H1 (cell line): ENCODE results near the gene PRKAB2. TPM values are rescaled to one million over a fixed set of nuclear protein-coding genes. Genes with fewer than 3 reads are reported as not detected.

Source experiments
- CTCF ChIA-PET: fragments of 300-600 bp; sonication (Branson Sonifier 250); formaldehyde crosslinking; loops from one replicate; lab custom pipeline; 2021; ENCODE audit not compliant: partially characterized antibody; lab: Charles Lee
- POLR2A ChIA-PET: fragments of 300-600 bp; sonication (Branson Sonifier 250); formaldehyde crosslinking; loops from one replicate; lab custom pipeline; 2021; ENCODE audit warnings: inconsistent platforms; ENCODE audit not compliant: partially characterized antibody; lab: Charles Lee
- DNase-seq, 2 experiments: peaks; one replicate each; pipeline versions ENCODE4 v3.0.0 to v3.0.0-alpha.2; 2010 to 2022; ENCODE audit warnings: low spot score in 2 of 2, low read depth in 1 of 2, mixed read lengths in 1 of 2
- FAIRE-seq: peaks from 2 replicates; lab custom pipeline; 2011; peaks lifted over from hg19 to GRCh38; lab: Jason Lieb, UNC
- H2AFZ ChIP-seq: 2 replicates; pipeline ENCODE4 v1.8.1; 2012; ENCODE audit warnings: low read length, inconsistent platforms
- H2AK5ac ChIP-seq: 2 replicates; pipeline ENCODE4 v1.6.1; 2013; ENCODE audit warnings: low read depth, low read length
- H2BK120ac ChIP-seq: replicated peaks from 2 replicates; pipeline ENCODE3; 2013; ENCODE audit warnings: low read depth, low read length, inconsistent platforms
- H2BK12ac ChIP-seq: 2 replicates; pipeline ENCODE4 v1.6.1; 2013; ENCODE audit warnings: low read depth, low read length
- H2BK15ac ChIP-seq: 2 replicates; pipeline ENCODE4 v1.6.1; 2013; ENCODE audit warnings: low read length
- H2BK20ac ChIP-seq: 2 replicates; pipeline ENCODE4 v1.6.1; 2013; ENCODE audit warnings: low read length
- H2BK5ac ChIP-seq: 2 replicates; pipeline ENCODE4 v1.6.1; 2013; ENCODE audit warnings: low read depth, low read length
- H3K14ac ChIP-seq: 2 replicates; pipeline ENCODE4 v1.6.1; 2013; ENCODE audit warnings: inconsistent platforms; ENCODE audit not compliant: insufficient read length
- H3K18ac ChIP-seq: 2 replicates; pipeline ENCODE4 v1.6.1; 2013; ENCODE audit warnings: low read length; ENCODE audit errors: extremely low read depth
- H3K23ac ChIP-seq: 2 replicates; pipeline ENCODE4 v1.6.1; 2013; ENCODE audit warnings: inconsistent platforms; ENCODE audit not compliant: insufficient read length
- H3K23me2 ChIP-seq: 2 replicates; pipeline ENCODE4 v1.6.1; 2013; ENCODE audit warnings: low read depth, low read length
- H3K27ac ChIP-seq: 2 replicates; pipeline ENCODE4 v1.6.1; 2011; ENCODE audit warnings: low read depth, low read length, inconsistent platforms
- H3K27me3 ChIP-seq, 4 experiments: replicated peaks in 1 of 4; 1 replicate in 1 of 4; 2 replicates in 3 of 4; pipeline versions ENCODE4 v1.6.1 to v1.8.1; 2011 to 2013; ENCODE audit warnings: low read length in 3 of 4, mild to moderate bottlenecking in 3 of 4, inconsistent platforms in 2 of 4, mixed read lengths in 2 of 4, moderate library complexity in 1 of 4; ENCODE audit not compliant: control insufficient read depth in 3 of 4, insufficient read depth in 3 of 4; ENCODE audit errors: extremely low read depth in 1 of 4
- H3K36me3 ChIP-seq, 4 experiments: 2 replicates each; pipeline versions ENCODE4 v1.6.1 to v1.8.1; 2011 to 2013; ENCODE audit warnings: mild to moderate bottlenecking in 4 of 4, low read length in 3 of 4, moderate library complexity in 2 of 4, control low read depth in 1 of 4, inconsistent platforms in 1 of 4; ENCODE audit not compliant: insufficient read depth in 4 of 4, control insufficient read depth in 2 of 4
- H3K4ac ChIP-seq: replicated peaks from 2 replicates; pipeline ENCODE3; 2013; ENCODE audit warnings: low read length, low read depth, mixed read lengths, inconsistent platforms; ENCODE audit not compliant: insufficient read length
- H3K4me1 ChIP-seq, 4 experiments: replicated peaks in 1 of 4; 1 replicate in 1 of 4; 2 replicates in 3 of 4; pipeline versions ENCODE4 v1.6.1 to v1.8.1; 2011 to 2013; ENCODE audit warnings: low read length in 3 of 4, inconsistent platforms in 2 of 4, mixed read lengths in 1 of 4; ENCODE audit not compliant: insufficient read depth in 4 of 4, control insufficient read depth in 3 of 4
- H3K4me2 ChIP-seq, 2 experiments: 2 replicates each; pipeline versions ENCODE4 v1.6.1 to v1.8.1; 2011 to 2013; ENCODE audit warnings: low read depth in 2 of 2, low read length in 2 of 2, control low read depth in 1 of 2, inconsistent platforms in 1 of 2, mild to moderate bottlenecking in 1 of 2; ENCODE audit not compliant: insufficient read depth in 1 of 2
- H3K4me3 ChIP-seq, 4 experiments: fragments of 200-600, 300-600 bp in 1 of 4; sonication (generic), shearing (Covaris generic), sonication (Bioruptor Twin) in 1 of 4; 2 replicates each; pipeline versions ENCODE4 v1.5.1 to v1.8.1; 2011 to 2016; ENCODE audit warnings: low read length in 4 of 4, low read depth in 3 of 4, control low read depth in 2 of 4, inconsistent platforms in 2 of 4, mild to moderate bottlenecking in 2 of 4, mixed read lengths in 1 of 4, moderate library complexity in 1 of 4; ENCODE audit not compliant: insufficient read depth in 2 of 4; ENCODE audit errors: extremely low read depth in 1 of 4
- H3K56ac ChIP-seq: replicated peaks from 2 replicates; pipeline ENCODE3; 2013; ENCODE audit warnings: low read depth, mild to moderate bottlenecking, mixed read lengths, low read length, inconsistent platforms; ENCODE audit not compliant: insufficient read length
- H3K79me1 ChIP-seq: 2 replicates; pipeline ENCODE4 v1.6.1; 2013; ENCODE audit warnings: low read depth, low read length, control low read depth
- H3K79me2 ChIP-seq, 2 experiments: 2 replicates each; pipeline versions ENCODE4 v1.6.1 to v1.8.1; 2012 to 2013; ENCODE audit warnings: low read length in 2 of 2, mild to moderate bottlenecking in 2 of 2, inconsistent platforms in 1 of 2; ENCODE audit not compliant: insufficient read depth in 2 of 2, control insufficient read depth in 1 of 2
- H3K9ac ChIP-seq, 4 experiments: replicated peaks in 1 of 4; 1 replicate in 1 of 4; 2 replicates in 3 of 4; pipeline versions ENCODE4 v1.6.1 to v1.8.1; 2011 to 2013; ENCODE audit warnings: low read depth in 3 of 4, low read length in 3 of 4, control low read depth in 2 of 4, mild to moderate bottlenecking in 2 of 4, moderate library complexity in 2 of 4, inconsistent platforms in 1 of 4; ENCODE audit errors: extremely low read depth in 1 of 4
- H3K9me3 ChIP-seq, 2 experiments: 2 replicates each; pipeline versions ENCODE4 v1.6.1 to v1.8.1; 2012 to 2013; ENCODE audit warnings: mild to moderate bottlenecking in 2 of 2, moderate library complexity in 2 of 2, control low read depth in 1 of 2, inconsistent platforms in 1 of 2, low read depth in 1 of 2, low read length in 1 of 2, mixed read lengths in 1 of 2; ENCODE audit not compliant: insufficient read depth in 2 of 2
- H4K20me1 ChIP-seq, 2 experiments: replicated peaks in 1 of 2; 2 replicates each; pipeline versions ENCODE3 to v1.8.1; 2011 to 2013; ENCODE audit warnings: inconsistent platforms in 2 of 2, low read length in 2 of 2, mild to moderate bottlenecking in 1 of 2; ENCODE audit not compliant: insufficient read depth in 2 of 2, control insufficient read depth in 1 of 2
- H4K5ac ChIP-seq: 2 replicates; pipeline ENCODE4 v1.6.1; 2013; ENCODE audit warnings: low read length, low read depth, mixed read lengths, inconsistent platforms; ENCODE audit not compliant: insufficient read length
- H4K8ac ChIP-seq: 2 replicates; pipeline ENCODE4 v1.8.0; 2013; ENCODE audit warnings: mild to moderate bottlenecking, moderate library complexity, low read length, inconsistent platforms; ENCODE audit not compliant: insufficient read depth; ENCODE audit errors: extremely low read depth
- H4K91ac ChIP-seq: replicated peaks from 2 replicates; pipeline ENCODE3; 2013; ENCODE audit warnings: low read length, mixed read lengths, inconsistent platforms; ENCODE audit not compliant: insufficient read length
- CBX8 ChIP-seq: fragments of 300-800, 300-1000 bp; sonication (generic); IDR thresholded peaks from 2 replicates; pipeline ENCODE4 v1.7.1; 2016; ENCODE audit warnings: low read depth, low read length, borderline replicate concordance
- CHD2 ChIP-seq: IDR thresholded peaks from 2 replicates; pipeline ENCODE4 v1.6.1; 2012; ENCODE audit warnings: low read length, improper control_type of control experiment
- CREB1 ChIP-seq: IDR thresholded peaks from 2 replicates; pipeline ENCODE4 v1.6.1; 2012; ENCODE audit warnings: inconsistent platforms
- EP300 ChIP-seq, 2 experiments: IDR thresholded peaks; 1 replicate in 1 of 2; 2 replicates in 1 of 2; pipeline ENCODE4 v1.6.1; 2011 to 2012; ENCODE audit warnings: low read depth in 2 of 2, low read length in 2 of 2, mild to moderate bottlenecking in 2 of 2, borderline replicate concordance in 1 of 2, inconsistent platforms in 1 of 2, moderate library complexity in 1 of 2
- FOSL1 ChIP-seq: IDR thresholded peaks from 2 replicates; pipeline ENCODE4 v1.6.1; 2011; ENCODE audit warnings: mild to moderate bottlenecking, low read depth, low read length, moderate library complexity; ENCODE audit not compliant: insufficient read depth
- HDAC6 ChIP-seq: IDR thresholded peaks from one replicate; pipeline ENCODE4 v1.7.1; 2012; ENCODE audit warnings: low read depth, mild to moderate bottlenecking, inconsistent platforms, low read length, moderate library complexity
- JUN ChIP-seq: IDR thresholded peaks from 2 replicates; pipeline ENCODE4 v1.6.1; 2011; ENCODE audit warnings: low read depth, mild to moderate bottlenecking, improper control_type of control experiment, low read length
- JUND ChIP-seq: IDR thresholded peaks from 2 replicates; pipeline ENCODE4 v1.6.1; 2011; ENCODE audit warnings: mild to moderate bottlenecking, improper control_type of control experiment, low read length
- MAX ChIP-seq: IDR thresholded peaks from 2 replicates; pipeline ENCODE4 v1.6.1; 2012; ENCODE audit warnings: inconsistent platforms
- SIX5 ChIP-seq: IDR thresholded peaks from 2 replicates; pipeline ENCODE4 v1.6.1; 2011; ENCODE audit warnings: mild to moderate bottlenecking, low read depth, low read length
- USF2 ChIP-seq: IDR thresholded peaks from 2 replicates; pipeline ENCODE4 v1.6.1; 2011; ENCODE audit warnings: low read length, improper control_type of control experiment
- WGBS, 2 experiments: shearing (Covaris generic) in 1 of 2; methylation state at CpG; one replicate each; pipeline versions ENCODE4 v1.1.6 to v1.1.7; 2013 to 2015; ENCODE audit warnings: low lambda C conversion rate in 2 of 2, mixed read lengths in 2 of 2, inconsistent platforms in 1 of 2, low coverage in 1 of 2, missing lambda C conversion rate in 1 of 2; ENCODE audit not compliant: insufficient replicate concordance in 2 of 2, insufficient coverage in 1 of 2, insufficient read length in 1 of 2; ENCODE audit errors: extremely low coverage in 1 of 2, missing lambda C conversion rate in 1 of 2; 5-methylcytosine and 5-hydroxymethylcytosine counted together
- polyA plus RNA-seq, 7 experiments: library from polyadenylated mRNA; depleted of rRNA in 3 of 7; stranded (reverse) in 5 of 7; unstranded in 2 of 7; fragments of >200 nt in 5 of 7; fragments of 200-250 nt in 2 of 7; gene quantifications; 1 replicate in 5 of 7; 2 replicates in 1 of 7; 4 replicates in 1 of 7; pipeline versions ENCODE4 v1.2.1 to v1.2.3, GENCODE V29; 2011 to 2013; ENCODE audit warnings: missing spikeins in 2 of 7, mixed read lengths in 2 of 7
- total RNA-seq: library from RNA; stranded (reverse); fragmentation: NEBNext Ultra II Directional; extraction: Animal tissue kit (Norgen Biotek cat#: 25700); gene quantifications from 2 replicates; pipeline ENCODE4 v1.2.1, GENCODE V29; 2021

Gene PRKAB2
- total and polyA plus RNA-seq, 2 of the 8 experiments (the other 6 are each of a cell fraction or from before 2014, with no cell fraction given) = 15.0 to 18.9 TPM

GRCh38 chr1:147105909-147106308 is 66.4 kb downstream of the PRKAB2 start:
- Histone ChIP-seq H3K4me1 (peaks cover 0 to 3% (median 0%) of the 10 kb centered on the region in 4 experiments; a peak in 1 of 7 replicates), H4K91ac (no peak overlapping the region), H4K20me1 (no peaks in the 10 kb centered on the region), H3K27me3 (no peaks in the 10 kb centered on the region), H3K79me1 (no peaks in the 10 kb centered on the region), H3K36me3 (no peaks in the 10 kb centered on the region), H2BK15ac (no peak overlapping the region), H3K27ac (no peak overlapping the region), H3K56ac (no peak overlapping the region), H2AFZ (no peak overlapping the region), H3K18ac (no peak overlapping the region), H4K8ac (no peak overlapping the region), H3K9me3 (no peaks in the 10 kb centered on the region), H2BK5ac (no peak overlapping the region), H2BK12ac (no peak overlapping the region), H3K23ac (no peak overlapping the region), H3K4me3 (no peak overlapping the region), H3K14ac (no peak overlapping the region), H3K23me2 (no peaks in the 10 kb centered on the region), H2AK5ac (no peak overlapping the region), H3K79me2 (no peaks in the 10 kb centered on the region), H4K5ac (no peak overlapping the region), H2BK20ac (no peak overlapping the region), H2BK120ac (no peak overlapping the region), H3K9ac (no peak overlapping the region), H3K4me2 (no peak overlapping the region), H3K4ac (no peak overlapping the region)
- CTCF ChIA-PET = no interaction called here
- WGBS, 2 experiments = 93% methylated on average over 8 of the region's 8 CpGs; no CpG with 5 or more reads in 1 of the 2 experiments
- FAIRE-seq (no peak), DNase-seq (no peak)
- TF ChIP-seq CBX8 = no peak
- no peak for TF ChIP-seq CHD2
- TF ChIP-seq CREB1 = no peak
- TF ChIP-seq FOSL1 = no peak
- TF ChIP-seq JUN = no peak
- TF ChIP-seq USF2 = no peak
- no peak for TF ChIP-seq EP300 (IDR thresholded peaks at IDR 0.05; ENCODE audit: borderline replicate concordance in 1 of 2, low read depth in 2 of 2, low read length in 2 of 2)
- no peak for TF ChIP-seq MAX
- no peak for TF ChIP-seq SIX5
- TF ChIP-seq HDAC6 = no peak
- no peak for TF ChIP-seq JUND
- POLR2A ChIA-PET = no interaction called here
